IPS-11a (cell line): ENCODE data around the gene NPDC1.
A peak's percentile ranks its signal among the peaks of the same experiment; 100 is the strongest.

Source experiments
- H3K4me3 ChIP-seq: one replicate; pipeline ENCODE4 v1.5.1; 2013; ENCODE audit warnings: low read depth, low read length, control low read depth

The NPDC1 gene

GRCh38 chr9:137027369-137028262 lies 18.4 kb downstream of the NPDC1 start, which contains the start of gene ABCA2:
ABCA2 (minus strand) TSS chr9:137028237; CDS start chr9:137028140, 97 bp downstream.
- H3K4me3 ChIP-seq = peak within 1 kb of the TSS; percentile 39

- H3K4me3 ChIP-seq = no peak overlapping the region
Observed at GRCh38 chr9:137026828-137027227, 19.1 kb downstream of the NPDC1 start.

- H3K4me3 ChIP-seq = no peak overlapping the region
Observed at GRCh38 chr9:137026384-137026783, 19.6 kb downstream of the NPDC1 start.

- no peak overlapping the region for H3K4me3 ChIP-seq
Observed at GRCh38 chr9:137025517-137025966, 20.4 kb downstream of the NPDC1 start.

GRCh38 chr9:137023583-137023991 lies 22.4 kb downstream of the NPDC1 start:
- H3K4me3 ChIP-seq = no peak overlapping the region

GRCh38 chr9:137023157-137023556 lies 22.8 kb downstream of the NPDC1 start:
- no peak overlapping the region for H3K4me3 ChIP-seq

- no peak overlapping the region for H3K4me3 ChIP-seq
Observed at GRCh38 chr9:137022662-137023008, 23.3 kb downstream of the NPDC1 start.

- no peak overlapping the region for H3K4me3 ChIP-seq
Observed at GRCh38 chr9:137021979-137022661, 23.9 kb downstream of the NPDC1 start.

GRCh38 chr9:137021568-137021978 lies 24.4 kb downstream of the NPDC1 start:
- H3K4me3 ChIP-seq = no peak overlapping the region

GRCh38 chr9:137020771-137021567 lies 25.0 kb downstream of the NPDC1 start:
- H3K4me3 ChIP-seq = no peak overlapping the region

- H3K4me3 ChIP-seq = no peak overlapping the region
Observed at GRCh38 chr9:137019891-137020683, 25.9 kb downstream of the NPDC1 start.

- H3K4me3 ChIP-seq = no peak overlapping the region
Observed at GRCh38 chr9:137018761-137019559, 27.0 kb downstream of the NPDC1 start.

- no peak overlapping the region for H3K4me3 ChIP-seq
Observed at GRCh38 chr9:137017791-137018497, 28.0 kb downstream of the NPDC1 start.

- no peak overlapping the region for H3K4me3 ChIP-seq
Observed at GRCh38 chr9:137017071-137017470, 28.9 kb downstream of the NPDC1 start.

- H3K4me3 ChIP-seq = no peak overlapping the region
Observed at GRCh38 chr9:137016436-137016835, 29.5 kb downstream of the NPDC1 start.

GRCh38 chr9:137015976-137016375 lies 30.0 kb downstream of the NPDC1 start:
- H3K4me3 ChIP-seq = no peak overlapping the region

- H3K4me3 ChIP-seq = no peak overlapping the region
Observed at GRCh38 chr9:137015540-137015930, 30.4 kb downstream of the NPDC1 start.

GRCh38 chr9:137014776-137015539 lies 31.0 kb downstream of the NPDC1 start:
- H3K4me3 ChIP-seq = no peak overlapping the region
